Measurements from ENCODE around the gene CHST11. TPM values are rescaled to one million over a fixed set of nuclear protein-coding genes. Genes with fewer than 3 reads are reported as not detected.
"Not testable (repeated sequence)": the region's sequence is repeated elsewhere in the genome, so short reads cannot be mapped to it uniquely, and the experiment has no call there.

Gene CHST11
- total RNA-seq, 1 donor, result 8.2 TPM

- no peak for DNase-seq (ENCODE audit: low read depth)
- H3K4me3 ChIP-seq (ENCODE audit: low read depth, low read length), result no peak overlapping the region
- TF ChIP-seq CTCF (IDR thresholded peaks at IDR 0.05; ENCODE audit: insufficient read depth, low read depth, low read length), result no peak
Observed at GRCh38 chr12:104560881-104561280, 104.1 kb downstream of the CHST11 start.

GRCh38 chr12:104562763-104563162 is 106.0 kb downstream of the CHST11 start:
- no peak for TF ChIP-seq CTCF (IDR thresholded peaks at IDR 0.05; ENCODE audit: insufficient read depth, low read depth, low read length)

GRCh38 chr12:104564662-104565061 is 107.9 kb downstream of the CHST11 start:
- DNase-seq (ENCODE audit: low read depth); H3K4me3 ChIP-seq (ENCODE audit: low read depth, low read length): not testable (repeated sequence)

More at GRCh38 chr12:104562763-104563162, 106.0 kb downstream of the CHST11 start:
- DNase-seq (ENCODE audit: low read depth), result no peak
- H3K4me3 ChIP-seq (ENCODE audit: low read depth, low read length), result no peak overlapping the region

- H3K4me3 ChIP-seq (ENCODE audit: low read depth, low read length), result no peak overlapping the region
- no peak for TF ChIP-seq CTCF (IDR thresholded peaks at IDR 0.05; ENCODE audit: insufficient read depth, low read depth, low read length)
- peak; percentile 41 for DNase-seq (ENCODE audit: low read depth)
Observed at GRCh38 chr12:104565606-104566243, 109.0 kb downstream of the CHST11 start.

GRCh38 chr12:104566244-104566993 is 109.7 kb downstream of the CHST11 start:
- TF ChIP-seq CTCF (IDR thresholded peaks at IDR 0.05; ENCODE audit: insufficient read depth, low read depth, low read length), result no peak
- DNase-seq (ENCODE audit: low read depth), result no peak
- H3K4me3 ChIP-seq (ENCODE audit: low read depth, low read length), result no peak overlapping the region

GRCh38 chr12:104567832-104568486 is 111.2 kb downstream of the CHST11 start:
- DNase-seq (ENCODE audit: low read depth), result no peak
- H3K4me3 ChIP-seq (ENCODE audit: low read depth, low read length), result no peak overlapping the region
- TF ChIP-seq CTCF (IDR thresholded peaks at IDR 0.05; ENCODE audit: insufficient read depth, low read depth, low read length), result no peak

- DNase-seq (ENCODE audit: low read depth), result no peak
- TF ChIP-seq CTCF (IDR thresholded peaks at IDR 0.05; ENCODE audit: insufficient read depth, low read depth, low read length), result no peak
- H3K4me3 ChIP-seq (ENCODE audit: low read depth, low read length), result no peak overlapping the region
Observed at GRCh38 chr12:104568487-104568868, 111.7 kb downstream of the CHST11 start.

All from fibroblast of villous mesenchyme (primary cell).